AG10803 (cell line): ENCODE data around the gene TAC1.

Experiments used
- DNase-seq: peaks from one replicate; pipeline ENCODE4 v3.0.0; 2010; ENCODE audit warnings: low read depth
- H3K4me3 ChIP-seq: 2 replicates; pipeline ENCODE4 v1.5.1; 2011; ENCODE audit warnings: mild to moderate bottlenecking, low read length, control low read depth
- CTCF ChIP-seq: conservative IDR thresholded peaks from 2 replicates; pipeline ENCODE4 v1.5.1; 2011; ENCODE audit warnings: mild to moderate bottlenecking, low read length, control low read depth, inconsistent platforms

The TAC1 gene, protein sequence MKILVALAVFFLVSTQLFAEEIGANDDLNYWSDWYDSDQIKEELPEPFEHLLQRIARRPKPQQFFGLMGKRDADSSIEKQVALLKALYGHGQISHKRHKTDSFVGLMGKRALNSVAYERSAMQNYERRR

DNA sequence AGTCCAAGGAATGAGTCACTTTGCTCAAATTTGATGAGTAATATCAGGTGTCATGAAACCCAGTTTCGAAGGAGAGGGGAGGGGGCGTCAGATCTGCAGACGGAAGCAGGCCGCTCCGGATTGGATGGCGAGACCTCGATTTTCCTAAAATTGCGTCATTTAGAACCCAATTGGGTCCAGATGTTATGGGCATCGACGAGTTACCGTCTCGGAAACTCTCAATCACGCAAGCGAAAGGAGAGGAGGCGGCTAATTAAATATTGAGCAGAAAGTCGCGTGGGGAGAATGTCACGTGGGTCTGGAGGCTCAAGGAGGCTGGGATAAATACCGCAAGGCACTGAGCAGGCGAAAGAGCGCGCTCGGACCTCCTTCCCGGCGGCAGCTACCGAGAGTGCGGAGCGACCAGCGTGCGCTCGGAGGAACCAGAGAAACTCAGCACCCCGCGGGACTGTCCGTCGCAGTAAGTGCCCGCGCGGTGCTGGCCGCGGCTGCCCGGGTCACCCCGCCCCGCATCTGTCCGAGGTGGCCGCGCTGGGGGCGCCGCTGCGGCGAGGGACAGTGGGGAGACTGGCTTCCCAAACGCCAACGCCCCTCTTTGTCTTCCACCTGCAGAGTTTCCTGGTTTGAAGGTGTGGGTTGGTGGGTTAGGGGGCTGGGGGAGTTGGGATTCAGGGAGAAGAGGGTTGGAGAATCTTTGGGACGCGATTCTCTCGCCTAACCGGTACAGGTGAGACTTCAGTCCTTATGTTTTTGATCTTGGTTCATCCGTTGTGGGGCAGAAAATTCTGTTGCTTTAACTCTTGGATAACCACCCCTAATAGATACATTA lies at the start of gene TAC1:
Gene TAC1, plus strand, starts transcription at position 351 of the 829 bp plus-strand sequence. CDS start 527 bp downstream, outside the sequence.
- no peak for TF ChIP-seq CTCF
- peak; percentile 9 for DNase-seq
- H3K4me3 ChIP-seq = peak within 1 kb of the TSS; percentile 30

DNA sequence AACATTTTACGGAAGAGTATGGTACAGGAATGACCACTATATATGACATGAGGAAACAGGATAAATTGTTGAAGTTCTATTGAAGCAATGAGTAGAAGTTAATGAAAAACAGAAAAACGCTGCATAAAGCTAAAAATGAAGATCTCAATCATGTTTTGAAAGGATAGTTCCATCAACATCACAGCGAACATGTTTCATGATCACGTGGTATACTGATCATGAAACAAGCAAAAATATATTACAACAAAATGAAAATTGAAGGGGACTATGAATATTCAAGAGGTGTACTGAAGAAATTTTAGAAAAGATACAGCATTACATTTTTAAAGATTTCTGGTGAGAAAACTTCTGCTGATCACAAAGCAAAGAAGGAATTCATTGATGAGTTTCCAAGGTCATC lies 45.9 kb upstream of the TAC1 start:
- H3K4me3 ChIP-seq = no peak overlapping the region
- no peak for TF ChIP-seq CTCF

GRCh38 chr7:97693586-97693985 lies 38.3 kb upstream of the TAC1 start:
- TF ChIP-seq CTCF = no peak
- H3K4me3 ChIP-seq = no peak overlapping the region
- no peak for DNase-seq

More for the DNA sequence above, 45.9 kb upstream of the TAC1 start:
- DNase-seq = no peak

GRCh38 chr7:97694355-97694754 lies 37.5 kb upstream of the TAC1 start:
- no peak overlapping the region for H3K4me3 ChIP-seq
- DNase-seq = no peak
- TF ChIP-seq CTCF = no peak

- no peak for DNase-seq
- no peak for TF ChIP-seq CTCF
- H3K4me3 ChIP-seq = no peak overlapping the region
Observed at GRCh38 chr7:97697396-97697795, 34.5 kb upstream of the TAC1 start.

DNA sequence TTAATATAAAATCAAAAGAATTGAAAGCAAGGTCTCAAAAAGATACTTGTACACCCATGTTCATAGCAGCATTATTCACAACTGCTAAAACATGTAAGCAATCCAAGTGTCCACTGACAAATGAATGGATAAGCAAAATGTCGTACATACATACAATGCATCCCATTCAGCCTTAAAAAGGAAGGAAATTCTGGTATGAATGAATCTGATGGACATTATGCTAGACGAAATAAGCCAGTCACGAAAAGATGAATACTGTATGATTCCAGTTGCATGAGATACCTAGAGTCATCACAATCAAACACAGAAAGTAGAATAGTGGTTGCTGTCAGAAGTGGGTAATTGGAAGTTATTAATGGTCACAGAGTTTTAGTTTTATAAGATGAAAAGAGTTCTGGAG lies 9.5 kb upstream of the TAC1 start:
- TF ChIP-seq CTCF = no peak
- H3K4me3 ChIP-seq = no peak overlapping the region
- DNase-seq = no peak
